NCI-H2081 treated with DMSO at 0.1 percent for 48 hours (cell line): Measurements from ENCODE around the gene ZNF366.

Experiments used
- DNase-seq: peaks from one replicate; lab custom pipeline; 2025; lab: John Stamatoyannopoulos, UW

ZNF366 gene

DNA sequence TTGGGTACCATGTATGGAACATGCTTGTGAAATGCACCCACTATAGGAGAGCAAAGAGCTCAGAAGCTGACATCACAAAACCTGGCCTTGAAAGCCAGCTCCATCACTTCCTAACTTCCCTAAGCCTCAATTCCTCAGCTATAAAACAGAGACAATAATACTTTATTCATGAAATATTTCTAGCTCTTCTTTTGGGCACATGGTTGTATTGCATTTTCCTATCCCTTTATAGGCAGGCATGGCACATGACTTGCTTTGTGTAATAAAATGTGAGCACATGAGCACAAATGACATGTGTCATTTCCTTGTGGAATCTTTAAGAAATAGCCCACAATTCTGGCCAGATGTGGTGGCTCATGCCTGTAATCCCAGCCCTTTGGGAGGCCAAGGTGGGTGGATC, 18.5 kb downstream of the ZNF366 start:
- no peak for DNase-seq

DNA sequence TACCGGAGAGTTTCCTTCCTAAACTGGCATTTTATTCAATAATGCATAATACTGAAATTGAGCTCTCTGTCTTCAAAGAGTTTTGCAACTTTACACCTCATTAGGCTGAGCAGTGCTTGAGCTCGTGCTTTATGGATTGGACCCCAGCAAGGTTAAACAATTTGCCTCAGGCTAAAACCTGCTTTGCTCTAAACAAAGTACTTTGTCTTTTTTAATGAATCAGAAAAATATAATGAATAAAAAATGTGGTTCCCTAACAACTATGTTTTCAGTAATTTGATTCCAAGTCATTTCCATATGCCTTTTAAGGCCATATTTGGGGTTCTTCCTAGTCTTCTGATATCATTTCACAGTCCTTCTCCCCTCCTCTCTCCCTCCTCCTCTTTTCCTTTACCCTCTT, 20.0 kb downstream of the ZNF366 start:
- DNase-seq = no peak

DNA sequence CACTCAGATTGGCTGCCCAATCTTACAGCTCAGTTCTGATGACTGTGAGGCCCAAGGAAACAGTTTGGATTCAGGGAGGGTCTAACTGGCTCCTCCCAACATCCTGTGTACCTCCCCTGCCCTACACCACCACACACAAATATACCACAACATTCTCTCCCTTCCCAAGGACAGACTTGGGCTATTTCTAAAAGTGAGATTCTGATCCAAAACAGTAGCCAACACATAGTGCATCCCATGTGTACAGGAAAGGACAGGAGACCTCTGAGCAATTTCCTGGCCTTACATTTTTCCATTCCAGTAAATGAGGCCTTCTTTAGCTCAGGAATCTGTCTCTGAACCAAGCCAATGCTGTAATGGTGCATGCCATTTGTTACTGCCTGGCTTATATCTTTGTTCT, 20.8 kb downstream of the ZNF366 start:
- DNase-seq = no peak

DNA sequence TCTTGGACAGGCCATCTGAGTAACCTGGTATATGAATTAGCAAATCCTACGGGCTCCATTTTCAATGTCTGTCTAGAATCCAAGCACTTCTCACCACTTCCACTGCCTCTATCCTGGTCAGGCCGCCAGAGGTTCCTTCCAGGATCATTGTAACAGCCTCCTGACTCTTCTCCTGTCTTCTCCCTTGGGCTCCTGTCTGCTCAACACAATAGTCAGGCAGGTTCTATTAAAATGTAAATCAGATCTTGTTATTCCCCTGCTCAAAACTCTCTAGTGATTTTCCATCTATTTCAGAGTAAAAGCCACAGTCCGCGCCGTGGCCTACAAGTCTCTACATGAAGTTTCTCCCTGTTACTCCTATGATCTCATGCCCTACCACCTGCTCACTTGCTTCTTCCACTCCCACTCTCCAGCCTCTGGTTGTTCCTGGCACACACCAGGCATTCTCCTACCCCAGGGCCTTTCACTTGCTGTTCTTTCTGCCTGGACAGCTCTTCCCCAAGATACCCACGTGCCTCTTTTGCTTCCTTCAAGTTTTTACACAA, 21.7 kb downstream of the ZNF366 start:
- no peak for DNase-seq

DNA sequence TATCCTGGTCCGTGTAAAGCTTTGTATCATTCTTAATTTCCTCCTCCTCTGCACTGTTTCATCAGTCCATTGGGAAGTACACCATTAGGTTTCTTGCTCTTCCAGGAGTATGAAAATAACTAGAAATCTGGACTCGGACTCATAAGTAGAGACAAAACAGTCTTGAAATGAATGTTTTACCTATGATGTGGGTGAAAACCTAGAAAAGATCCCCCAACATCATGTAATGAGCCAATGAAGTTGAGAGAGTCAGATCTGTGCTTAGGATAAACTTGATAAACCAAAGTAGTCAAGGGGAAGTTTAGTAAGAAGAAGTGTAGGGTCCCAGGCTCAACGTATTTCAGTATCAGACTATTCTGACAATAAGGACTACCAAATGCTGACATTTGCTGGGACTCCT, 25.2 kb downstream of the ZNF366 start:
- no peak for DNase-seq

DNA sequence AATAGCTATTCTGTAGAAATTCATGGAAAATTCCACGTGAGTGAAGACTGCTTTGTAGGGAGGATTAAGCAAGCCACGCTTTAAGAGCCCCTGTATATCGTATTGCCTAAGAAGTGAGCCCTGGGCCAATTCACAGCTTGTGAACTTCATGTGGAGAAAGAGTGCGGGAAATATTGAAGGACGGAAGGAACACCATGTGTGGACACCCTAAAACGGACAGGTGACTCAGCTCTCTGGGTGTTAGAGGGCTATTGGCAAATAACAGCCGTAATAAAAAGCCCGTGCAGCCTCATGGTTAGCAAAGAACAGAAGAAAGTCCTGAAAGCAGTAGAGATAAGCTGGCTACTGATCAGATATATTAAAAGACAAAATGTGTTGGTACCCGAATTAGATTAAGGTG, 26.4 kb downstream of the ZNF366 start:
- DNase-seq = no peak

DNA sequence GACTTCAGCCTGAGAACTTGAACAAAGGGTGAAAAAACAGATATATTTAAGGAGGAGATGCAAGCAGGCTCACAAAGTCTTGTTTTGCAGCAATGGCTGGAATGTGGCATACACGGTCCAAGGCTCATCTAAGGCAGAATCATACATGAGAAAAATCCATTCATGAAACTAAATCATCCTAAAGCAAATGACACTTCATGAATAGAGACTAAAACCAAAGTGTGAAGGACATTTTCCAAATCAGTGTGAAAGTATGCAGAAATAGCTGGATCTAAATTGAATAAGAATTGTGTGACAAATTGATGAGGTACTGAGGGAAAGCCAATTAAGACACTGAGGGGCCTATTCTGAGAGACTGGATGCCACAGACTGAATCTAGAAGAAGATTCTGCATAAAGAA, 27.3 kb downstream of the ZNF366 start:
- no peak for DNase-seq

DNA sequence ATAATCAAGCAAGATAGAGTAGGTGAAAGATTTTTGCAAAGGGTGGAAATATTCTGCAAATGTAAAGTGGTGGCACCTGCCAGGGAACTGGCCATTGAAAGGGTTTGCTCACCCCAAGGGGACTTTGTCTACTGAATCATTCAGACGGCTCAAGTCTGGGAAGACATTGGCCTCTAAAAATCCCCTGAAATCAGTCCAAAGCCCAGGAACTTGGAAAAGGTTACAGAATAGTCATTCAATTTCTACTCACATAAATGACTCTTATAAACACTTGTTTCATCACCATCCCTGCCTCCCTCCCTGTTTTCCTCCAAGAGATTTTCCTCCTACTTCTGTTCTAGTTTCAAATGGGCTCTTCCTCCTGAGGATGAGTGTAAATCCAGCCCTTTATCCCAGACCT, 28.5 kb downstream of the ZNF366 start:
- DNase-seq = no peak

DNA sequence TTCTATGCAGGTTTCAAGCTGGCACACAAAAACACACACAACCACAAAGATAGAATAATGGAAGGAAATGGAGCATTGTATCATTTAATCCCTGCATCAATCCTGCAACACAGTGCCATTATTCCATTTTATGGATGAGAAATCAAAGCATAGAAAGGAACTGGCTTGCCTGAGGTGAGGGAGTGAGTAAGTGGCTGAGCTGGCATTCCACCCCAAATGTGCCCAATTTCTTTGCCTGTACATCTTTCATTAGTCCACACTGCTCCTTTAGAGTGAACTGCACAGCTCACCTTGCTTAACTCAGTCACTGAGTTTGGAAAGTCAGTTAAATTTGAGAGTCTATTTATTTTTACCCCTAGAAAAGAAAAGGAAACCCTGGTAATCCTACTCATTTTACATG, 28.9 kb downstream of the ZNF366 start:
- DNase-seq = no peak

DNA sequence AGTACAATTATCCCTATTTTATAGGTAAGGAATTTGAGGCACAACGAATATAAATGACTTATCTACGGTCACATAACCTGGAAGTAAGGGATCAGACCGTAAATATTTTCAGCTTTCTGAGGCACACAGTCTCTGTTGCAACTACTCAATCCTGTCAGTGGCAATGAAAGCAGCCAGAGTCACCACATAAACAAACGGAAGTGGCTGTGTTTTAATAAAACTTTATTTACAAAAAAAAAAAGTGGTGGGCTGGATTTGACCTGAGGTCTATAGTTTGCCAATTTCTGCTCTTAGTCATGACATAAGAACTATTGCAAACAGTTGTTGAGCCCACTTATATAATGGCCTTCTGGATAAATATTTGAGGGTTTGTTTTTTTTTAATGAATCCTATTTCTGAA, 29.6 kb downstream of the ZNF366 start:
- no peak for DNase-seq

DNA sequence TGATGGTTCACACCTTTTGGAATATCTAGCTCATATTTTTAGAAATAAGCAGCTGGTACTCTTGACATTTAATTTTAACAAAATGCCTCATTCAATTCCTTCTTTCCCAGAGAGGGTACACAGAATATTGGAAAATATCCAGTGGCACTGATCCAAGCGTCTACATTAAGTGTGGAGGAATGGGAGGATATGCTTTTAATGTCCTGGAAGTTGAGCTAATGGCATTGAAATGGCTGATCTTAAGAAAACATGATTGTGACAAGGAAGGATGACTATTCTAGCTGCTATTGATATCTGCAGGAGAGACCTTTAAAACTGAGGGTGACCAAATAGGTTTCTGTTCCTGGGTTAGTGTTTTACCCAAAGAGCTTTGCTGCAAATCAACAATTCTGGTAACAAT, 30.0 kb downstream of the ZNF366 start:
- DNase-seq = no peak

DNA sequence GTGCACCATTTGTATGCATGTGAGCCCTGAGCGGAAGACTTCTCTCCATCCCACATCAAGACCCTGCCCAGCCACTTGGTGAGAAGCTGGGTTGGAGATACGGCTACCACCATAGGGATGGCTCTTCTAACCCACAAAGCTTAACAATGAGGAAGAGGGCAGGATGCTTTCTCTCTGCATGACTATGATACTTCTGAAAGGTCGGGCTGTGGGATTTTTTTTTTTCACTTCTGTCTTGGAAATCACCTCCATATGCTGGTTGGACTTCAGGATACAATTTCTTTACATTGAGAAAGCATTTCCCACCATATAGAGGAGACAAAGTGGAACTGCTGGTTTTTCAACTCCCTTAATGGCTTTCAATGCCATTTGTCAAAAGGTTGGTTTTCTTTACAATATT, 30.5 kb downstream of the ZNF366 start:
- DNase-seq = no peak

DNA sequence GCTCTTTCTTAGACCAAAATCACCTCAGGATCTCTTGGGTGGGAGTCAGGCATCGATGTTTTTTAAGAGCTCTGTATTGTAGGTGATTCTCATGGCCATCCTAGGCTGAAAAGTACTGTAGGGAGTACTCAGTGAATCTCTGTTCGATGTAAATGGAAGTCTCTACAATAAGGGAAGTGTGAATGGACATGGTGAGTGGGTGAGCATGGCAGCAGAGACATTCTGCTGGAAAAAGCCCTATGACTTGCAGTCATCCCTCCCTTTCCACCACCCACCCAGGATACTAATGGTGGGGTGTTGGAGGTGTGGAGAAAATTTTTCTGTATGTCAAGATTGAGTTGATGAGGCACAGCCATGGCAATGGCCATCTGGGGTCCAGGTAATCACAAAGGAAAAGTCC, 30.9 kb downstream of the ZNF366 start:
- DNase-seq = no peak

DNA sequence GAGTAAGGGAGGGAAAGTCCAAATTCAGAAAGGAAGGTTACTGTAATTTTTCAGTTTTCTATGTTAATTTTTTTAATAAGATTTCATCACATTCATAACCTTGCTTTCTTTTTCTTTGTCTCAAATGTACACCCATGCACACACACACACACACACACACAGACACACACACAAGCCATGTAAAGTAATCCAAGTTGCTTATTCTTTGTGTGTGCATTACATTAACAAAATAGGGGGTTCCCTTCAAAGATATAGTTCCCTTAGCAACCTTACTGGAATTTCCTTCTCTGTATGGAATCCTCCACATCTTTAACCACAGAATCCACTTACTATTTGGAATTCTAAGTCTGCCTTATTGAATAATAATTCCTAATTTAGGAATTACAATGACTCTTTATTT, 32.7 kb downstream of the ZNF366 start:
- no peak for DNase-seq

DNA sequence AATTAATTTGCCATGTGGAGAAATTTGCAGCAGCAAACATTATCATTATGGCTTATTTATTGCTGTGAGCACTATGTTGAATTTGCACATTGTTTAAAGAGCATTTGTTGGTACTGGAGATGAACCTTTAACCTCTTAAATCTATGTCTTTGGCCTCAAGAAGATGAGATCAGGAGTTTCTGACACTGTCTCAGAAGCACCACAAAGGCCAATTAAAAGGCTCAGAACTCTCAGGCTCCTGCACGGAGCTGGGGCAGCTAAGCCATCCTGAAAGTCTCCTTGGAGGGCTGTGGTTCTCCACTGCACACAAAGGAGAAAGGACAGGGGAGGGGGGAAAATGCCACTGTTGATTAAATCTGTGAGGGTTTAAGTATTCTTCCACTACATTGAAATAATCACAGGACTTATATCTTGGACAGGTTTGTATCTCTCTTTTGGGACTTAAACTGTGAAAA, 33.1 kb downstream of the ZNF366 start:
- DNase-seq = no peak

DNA sequence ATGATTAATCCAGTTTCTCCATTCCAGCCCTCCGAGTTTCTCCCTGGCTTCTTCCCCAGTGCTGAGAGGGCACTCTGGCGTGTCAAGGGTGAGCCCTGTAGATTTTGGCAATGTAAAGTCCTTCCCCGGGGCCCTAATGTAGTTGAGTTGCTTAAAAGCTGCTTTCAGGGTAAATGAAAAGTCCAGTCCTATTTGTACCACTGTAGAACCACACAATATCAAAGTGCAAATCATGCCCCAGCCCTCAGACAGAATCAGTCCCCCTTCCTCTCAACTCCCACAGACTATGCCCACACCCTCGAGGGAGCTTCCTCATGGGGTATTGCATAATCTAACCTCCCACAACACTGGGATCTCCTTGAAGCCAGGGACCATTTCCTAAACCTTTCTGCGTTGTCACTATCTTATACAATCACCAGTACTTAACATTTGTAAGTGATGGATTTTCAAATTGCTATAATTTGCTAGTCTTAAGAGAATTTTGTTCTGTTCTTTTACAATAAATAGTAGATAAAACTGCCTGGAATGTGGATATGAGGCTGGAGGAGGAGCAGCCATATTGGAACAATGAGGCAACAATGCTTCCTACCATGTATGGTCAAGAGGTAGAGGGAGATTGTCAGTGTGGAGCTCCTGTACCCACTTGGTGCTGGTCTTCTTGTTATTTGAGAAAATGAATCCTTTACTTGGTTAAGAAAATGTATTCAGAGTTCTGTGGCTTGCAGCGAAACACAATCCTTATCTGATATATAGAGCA, 34.4 kb downstream of the ZNF366 start:
- DNase-seq = no peak

DNA sequence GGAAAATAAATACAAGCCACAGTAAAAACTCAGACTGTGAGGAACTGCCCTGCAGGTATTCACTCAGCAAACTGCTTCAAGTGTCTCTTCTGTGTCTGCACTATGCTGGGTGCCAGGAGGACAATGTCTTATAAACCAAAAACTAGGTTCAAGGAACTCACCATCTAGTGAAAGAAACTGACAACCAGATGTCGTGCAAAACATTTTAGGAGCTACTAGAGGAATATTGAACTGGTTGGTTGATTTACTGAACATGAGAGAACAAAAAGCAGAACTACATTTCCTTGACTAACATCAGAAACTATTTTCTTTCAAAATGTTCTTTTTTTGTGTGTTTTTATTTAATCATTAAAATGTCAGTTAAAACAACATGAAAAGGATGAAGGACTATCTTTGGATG, 35.2 kb downstream of the ZNF366 start:
- DNase-seq = no peak

DNA sequence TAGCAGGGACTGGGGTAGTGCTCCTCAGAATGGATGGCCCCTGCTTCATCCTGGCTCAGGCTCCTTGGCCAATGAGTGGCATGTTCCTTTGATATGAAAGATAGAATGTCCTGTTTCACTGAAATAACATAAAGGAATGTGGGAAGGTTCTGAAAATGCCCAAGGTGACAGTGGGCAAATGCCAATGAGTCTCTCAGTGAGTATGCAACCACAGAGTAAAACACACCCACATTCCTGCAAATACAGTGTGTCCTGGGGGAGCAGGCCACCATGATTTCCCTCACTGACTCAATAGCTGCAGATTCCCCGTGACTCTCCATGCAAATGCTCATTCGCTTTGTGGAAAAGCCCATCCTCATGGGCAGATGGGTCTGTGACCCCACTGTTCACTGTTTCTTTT, 36.4 kb downstream of the ZNF366 start:
- DNase-seq = no peak

DNA sequence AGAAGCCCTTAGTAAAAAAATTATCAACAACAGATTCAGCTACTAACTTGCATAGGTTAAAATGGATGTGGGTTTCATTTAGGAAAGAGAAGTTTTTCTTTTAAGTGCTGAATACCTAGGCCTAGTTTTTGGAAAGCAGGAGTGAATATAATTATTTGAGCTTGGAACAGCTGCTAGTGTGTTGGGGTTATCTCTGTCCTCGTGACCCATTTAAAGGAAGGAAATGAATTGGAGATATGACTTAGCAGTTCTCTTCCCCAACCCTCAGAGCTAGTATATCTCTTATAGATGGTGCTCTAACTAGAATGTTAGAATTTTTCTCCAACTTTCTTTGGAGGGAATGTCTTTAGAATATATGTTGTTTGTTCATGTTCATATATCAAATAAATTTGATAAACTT, 38.6 kb downstream of the ZNF366 start:
- no peak for DNase-seq

DNA sequence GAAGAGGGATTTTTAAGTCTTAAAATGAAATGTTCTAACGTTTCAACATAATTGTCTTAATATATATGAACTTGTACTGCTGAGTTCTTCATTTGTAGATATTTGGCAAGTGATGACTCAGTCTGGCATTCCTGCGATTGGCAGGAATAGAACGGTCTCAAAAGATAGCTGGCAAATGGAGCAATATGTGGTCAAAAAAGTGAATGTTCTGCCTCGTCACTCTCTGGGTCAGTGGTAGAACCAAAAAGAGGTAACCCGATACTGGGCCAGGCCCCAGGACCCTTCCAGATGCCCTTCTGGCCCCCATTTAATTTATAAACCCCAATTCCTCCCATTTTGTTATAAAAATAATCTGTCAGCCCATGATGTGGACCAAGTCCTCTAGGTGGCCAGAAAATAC, 39.2 kb downstream of the ZNF366 start:
- DNase-seq = no peak

DNA sequence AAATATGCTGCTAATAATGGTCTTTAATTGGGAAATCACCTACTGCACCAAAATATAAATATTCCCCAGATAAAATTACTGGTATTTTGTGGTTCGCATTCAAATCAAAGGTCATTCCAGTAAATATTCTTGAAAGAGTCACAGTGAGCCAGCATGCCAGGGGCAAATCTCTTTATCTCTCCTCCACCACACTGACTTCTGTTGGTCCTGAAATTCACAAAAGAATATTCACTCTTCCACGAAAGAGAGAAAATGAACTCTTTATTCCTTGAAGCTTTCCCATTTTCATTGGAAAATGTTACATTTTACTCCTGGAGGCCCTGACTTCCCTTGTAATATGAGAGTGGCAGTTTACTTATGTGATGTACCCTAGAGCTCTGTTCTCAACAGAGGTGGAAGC, 39.7 kb downstream of the ZNF366 start:
- DNase-seq = no peak

DNA sequence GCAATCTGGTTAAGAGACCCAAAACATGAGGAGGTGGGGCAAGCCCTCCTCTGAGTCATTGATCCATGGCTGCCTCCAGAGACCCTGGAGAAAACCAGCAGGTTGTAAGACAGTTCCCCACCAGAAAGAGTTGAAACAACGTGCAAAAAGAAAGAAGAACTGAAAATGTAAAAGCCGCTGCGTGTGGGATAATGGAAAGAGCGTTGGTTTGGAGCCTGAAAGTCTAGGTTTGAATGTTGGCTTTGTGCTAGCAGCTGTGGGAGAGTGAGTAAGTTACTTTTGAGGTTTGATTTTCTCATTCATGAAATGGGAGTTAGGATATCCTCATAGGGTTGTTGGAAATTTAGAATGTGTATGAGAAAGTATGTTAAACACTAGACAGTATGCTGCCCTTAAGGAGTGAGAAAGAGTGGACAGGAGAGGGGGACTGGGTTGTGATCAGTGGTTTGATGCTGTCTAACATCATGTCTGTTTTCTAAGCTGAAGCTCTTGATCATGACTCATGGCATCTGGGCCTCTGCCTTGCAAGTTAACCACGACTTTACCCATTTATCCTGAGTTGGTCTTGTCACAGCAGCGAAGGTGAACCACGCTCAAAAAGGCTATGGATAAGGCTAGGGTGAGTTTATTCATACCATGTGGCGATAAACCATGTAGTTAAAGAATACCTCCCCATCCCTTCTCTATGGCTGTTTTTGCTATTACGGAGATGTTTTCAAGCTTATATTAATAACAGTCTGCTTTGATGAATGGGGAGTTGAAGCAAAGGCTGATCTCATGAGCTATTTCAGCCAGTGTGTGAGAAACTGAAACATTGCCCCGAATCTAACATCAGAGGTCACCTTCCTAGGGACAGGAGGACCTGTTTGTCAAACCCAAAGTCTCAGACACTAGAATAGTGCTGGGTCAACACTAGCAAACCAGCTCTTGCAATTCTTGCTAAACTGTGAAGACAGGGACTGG, 41.3 kb downstream of the ZNF366 start:
- DNase-seq = no peak

DNA sequence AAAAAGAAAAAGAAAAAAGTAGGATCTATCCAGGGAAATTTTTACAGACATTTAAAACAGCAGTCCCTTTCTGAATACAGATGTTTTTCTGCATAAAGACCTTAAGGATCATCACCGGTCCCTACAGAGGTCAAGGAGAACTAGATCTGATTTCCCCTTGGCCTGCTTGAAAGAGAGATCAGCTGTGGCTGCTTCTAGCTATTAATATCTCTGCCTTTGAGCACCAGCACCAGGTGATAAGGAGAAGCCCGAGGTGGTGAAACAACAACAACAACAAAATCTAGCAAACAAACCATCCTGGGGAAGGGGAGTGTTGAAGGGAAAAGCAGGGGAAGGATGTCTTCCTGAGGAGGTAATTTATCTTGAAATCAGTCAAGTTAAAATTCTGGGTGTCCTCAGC, 42.1 kb downstream of the ZNF366 start:
- no peak for DNase-seq
